IPS-18a (cell line): ENCODE measurements around the gene TXNRD2.
A peak's percentile ranks its signal among the peaks of the same experiment; 100 is the strongest.
"Not testable (repeated sequence)": the region's sequence is repeated elsewhere in the genome, so short reads cannot be mapped to it uniquely, and the experiment has no call there.

Experiments
- H3K27ac ChIP-seq: one replicate; pipeline ENCODE4 v1.5.1; 2013; ENCODE audit warnings: low read length
- H3K27me3 ChIP-seq: one replicate; pipeline ENCODE4 v1.6.1; 2013; ENCODE audit warnings: mild to moderate bottlenecking, low read length; ENCODE audit not compliant: control insufficient read depth, insufficient read depth
- H3K36me3 ChIP-seq: one replicate; pipeline ENCODE4 v1.6.1; 2013; ENCODE audit warnings: low read depth, low read length; ENCODE audit not compliant: control insufficient read depth
- H3K4me1 ChIP-seq: one replicate; pipeline ENCODE4 v1.6.1; 2013; ENCODE audit warnings: low read depth, low read length; ENCODE audit not compliant: control insufficient read depth
- H3K4me3 ChIP-seq: one replicate; pipeline ENCODE4 v1.5.1; 2013; ENCODE audit warnings: low read length
- H3K9ac ChIP-seq: one replicate; pipeline ENCODE4 v1.6.1; 2013; ENCODE audit warnings: mild to moderate bottlenecking, low read length, moderate library complexity
- H3K9me3 ChIP-seq: one replicate; pipeline ENCODE4 v1.6.1; 2013; ENCODE audit warnings: low read depth, low read length; ENCODE audit not compliant: control insufficient read depth

The TXNRD2 gene

DNA sequence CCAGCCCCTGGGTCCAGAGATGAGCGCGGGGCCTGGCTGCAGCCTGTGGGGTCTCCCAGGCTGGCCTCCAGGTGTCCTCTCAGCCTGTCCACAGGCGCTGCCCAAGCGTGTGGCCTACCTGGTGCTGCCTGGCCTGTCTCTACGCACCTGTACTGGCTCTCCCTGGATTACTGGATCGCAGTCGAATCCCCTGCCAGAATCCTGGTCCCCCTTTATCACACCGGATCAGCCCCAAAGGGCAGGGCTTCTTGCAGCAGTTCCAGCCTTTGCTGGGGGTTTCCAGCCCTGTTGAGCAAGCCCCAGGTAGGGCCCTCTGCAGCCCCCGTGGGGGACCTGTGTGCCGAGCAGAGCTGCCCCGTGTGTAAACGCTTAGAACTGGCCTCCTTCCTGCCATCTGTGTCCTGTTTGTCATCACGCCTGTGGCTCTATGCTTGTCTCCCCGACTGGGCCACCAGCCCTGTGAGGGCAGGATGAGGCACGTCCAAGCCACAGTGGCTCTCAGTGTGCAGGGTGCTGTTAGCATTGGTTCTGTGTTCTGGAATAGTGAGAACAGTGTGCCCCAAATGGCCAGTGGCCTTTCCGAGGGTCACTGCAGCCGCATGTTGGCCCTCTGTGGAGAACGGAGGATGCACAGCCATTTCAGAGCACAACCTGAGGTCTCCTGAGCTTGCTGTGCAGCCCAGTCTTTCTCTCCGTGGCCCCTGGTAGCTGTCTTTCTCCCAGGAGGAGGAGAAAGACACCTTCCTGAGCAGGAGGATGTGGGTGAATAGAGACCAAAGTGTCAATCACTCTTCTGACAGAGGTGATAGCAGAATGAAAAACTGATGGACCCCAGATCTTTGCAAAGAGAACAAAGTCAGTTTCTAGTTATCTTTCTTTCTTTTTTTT lies 13.9 kb upstream of the TXNRD2 start:
- peaks cover 7% of the 10 kb centered on the region for H3K4me1 ChIP-seq
- H3K27ac ChIP-seq, result no peak overlapping the region
- H3K9me3 ChIP-seq, result no peaks in the 10 kb centered on the region
- H3K4me3 ChIP-seq, result no peak overlapping the region
- H3K36me3 ChIP-seq, result no peaks in the 10 kb centered on the region
- no peak overlapping the region for H3K9ac ChIP-seq
- no peaks in the 10 kb centered on the region for H3K27me3 ChIP-seq

DNA sequence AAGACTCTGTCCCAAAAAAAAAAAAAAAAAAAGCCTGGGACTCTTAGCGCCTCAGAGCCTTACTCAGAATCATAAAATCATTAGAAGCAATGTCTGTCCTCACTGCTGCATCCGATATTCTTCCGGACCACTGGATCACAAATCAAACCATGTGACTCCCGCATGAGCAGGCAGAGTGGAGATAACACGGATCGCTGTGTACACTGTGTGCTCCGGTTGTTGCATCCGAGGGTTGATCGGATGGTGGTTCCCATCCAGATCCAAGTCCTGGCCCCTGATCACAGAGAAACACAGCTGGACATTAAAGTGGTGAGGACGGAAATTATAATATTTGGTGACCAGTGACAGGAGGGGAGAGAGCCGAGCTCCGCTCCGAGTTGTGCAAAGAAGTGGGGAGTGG lies 9.7 kb upstream of the TXNRD2 start:
- Histone ChIP-seq H3K36me3 (no peaks in the 10 kb centered on the region), H3K4me3 (no peak overlapping the region), H3K9ac (no peak overlapping the region), H3K9me3 (no peaks in the 10 kb centered on the region), H3K4me1 (no peaks in the 10 kb centered on the region), H3K27ac (no peak overlapping the region), H3K27me3 (no peaks in the 10 kb centered on the region)

DNA sequence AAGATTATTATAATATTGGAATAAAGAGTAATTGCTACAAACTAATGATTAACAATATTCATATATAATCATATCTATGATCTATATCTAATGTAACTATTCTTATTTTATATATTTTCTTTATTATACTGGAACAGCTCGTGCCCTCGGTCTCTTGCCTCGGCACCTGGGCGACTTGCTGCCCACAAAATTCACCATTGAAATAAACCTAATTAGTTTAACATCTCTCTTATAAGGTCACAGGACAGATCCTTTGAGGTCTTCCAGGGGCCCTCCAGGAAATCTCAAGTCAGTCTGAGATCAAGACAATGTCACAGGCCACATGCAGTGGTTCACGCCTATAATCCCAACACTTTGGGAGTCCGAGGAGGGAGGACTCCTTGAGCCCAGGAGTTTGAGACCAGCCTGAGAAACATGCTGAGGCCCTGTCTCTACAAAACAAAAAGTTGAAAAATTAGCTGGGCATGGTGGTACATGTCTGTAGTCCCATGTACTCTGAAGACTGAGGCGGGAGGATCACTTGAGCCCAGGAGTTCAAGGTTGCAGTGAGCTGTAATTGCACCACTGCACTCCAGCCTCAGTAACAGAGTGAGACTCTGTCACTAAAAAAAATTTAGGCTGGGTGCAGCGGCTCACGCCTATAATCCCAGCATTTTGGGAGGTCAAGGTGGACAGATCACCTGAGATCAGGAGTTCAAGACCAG lies 6.6 kb upstream of the TXNRD2 start:
- Histone ChIP-seq H3K27me3 (no peaks in the 10 kb centered on the region), H3K9me3 (no peaks in the 10 kb centered on the region), H3K4me3 (no peak overlapping the region), H3K9ac (no peak overlapping the region), H3K4me1 (peaks cover 6% of the 10 kb centered on the region), H3K36me3 (no peaks in the 10 kb centered on the region), H3K27ac (no peak overlapping the region)

DNA sequence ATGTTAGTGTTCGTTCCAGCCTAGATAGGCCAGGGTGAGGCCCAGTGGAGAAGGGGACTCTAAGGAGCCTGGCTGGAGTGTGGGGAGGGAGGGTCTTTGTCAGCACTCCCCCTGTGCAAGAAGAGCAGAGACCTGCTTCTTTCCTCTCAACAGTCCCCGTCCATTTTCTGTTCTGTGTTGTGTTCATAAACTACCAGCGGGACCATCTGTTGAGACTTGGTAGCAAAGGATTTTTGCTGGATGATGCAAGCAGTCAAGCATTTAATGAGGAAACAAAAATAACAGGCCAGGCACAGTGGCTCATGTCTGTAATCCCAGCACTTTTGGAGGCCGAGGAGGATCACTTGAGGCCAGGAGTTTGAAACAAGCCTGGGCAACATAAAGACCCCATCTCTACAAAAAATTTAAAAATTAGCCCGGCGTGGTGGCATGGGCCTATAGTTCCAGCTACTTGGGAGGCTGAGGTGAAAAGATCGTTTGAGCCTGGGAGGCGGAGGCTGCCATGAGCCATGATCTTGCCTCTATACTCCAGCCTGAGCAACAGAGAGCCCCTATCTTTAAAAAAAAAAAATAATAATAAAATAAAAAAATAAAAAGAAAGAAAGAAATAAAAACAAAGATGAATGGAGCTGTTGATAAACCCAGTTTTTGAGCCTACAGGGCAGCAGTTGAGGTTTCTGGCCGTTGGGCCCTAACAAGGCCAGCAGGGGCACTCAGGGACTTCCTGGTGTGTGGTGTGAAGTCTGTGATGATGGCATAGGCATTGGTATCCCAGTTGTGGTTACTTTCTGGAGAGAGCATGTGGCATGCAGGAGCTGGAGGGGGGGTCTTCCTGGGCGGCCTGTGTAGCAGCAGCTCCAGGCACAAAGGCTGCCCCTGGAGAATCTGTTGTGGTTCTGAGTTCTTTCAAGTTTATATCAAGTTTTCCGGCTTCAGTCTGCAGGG lies 1.7 kb upstream of the TXNRD2 start:
- H3K36me3 ChIP-seq, result no peaks in the 10 kb centered on the region
- no peaks in the 10 kb centered on the region for H3K27me3 ChIP-seq
- H3K9ac ChIP-seq, result peak overlapping the region; percentile 73
- H3K4me1 ChIP-seq, result peaks cover 20% of the 10 kb centered on the region
- no peaks in the 10 kb centered on the region for H3K9me3 ChIP-seq
- peak overlapping the region; percentile 82 for H3K4me3 ChIP-seq
- H3K27ac ChIP-seq, result no peak overlapping the region

DNA sequence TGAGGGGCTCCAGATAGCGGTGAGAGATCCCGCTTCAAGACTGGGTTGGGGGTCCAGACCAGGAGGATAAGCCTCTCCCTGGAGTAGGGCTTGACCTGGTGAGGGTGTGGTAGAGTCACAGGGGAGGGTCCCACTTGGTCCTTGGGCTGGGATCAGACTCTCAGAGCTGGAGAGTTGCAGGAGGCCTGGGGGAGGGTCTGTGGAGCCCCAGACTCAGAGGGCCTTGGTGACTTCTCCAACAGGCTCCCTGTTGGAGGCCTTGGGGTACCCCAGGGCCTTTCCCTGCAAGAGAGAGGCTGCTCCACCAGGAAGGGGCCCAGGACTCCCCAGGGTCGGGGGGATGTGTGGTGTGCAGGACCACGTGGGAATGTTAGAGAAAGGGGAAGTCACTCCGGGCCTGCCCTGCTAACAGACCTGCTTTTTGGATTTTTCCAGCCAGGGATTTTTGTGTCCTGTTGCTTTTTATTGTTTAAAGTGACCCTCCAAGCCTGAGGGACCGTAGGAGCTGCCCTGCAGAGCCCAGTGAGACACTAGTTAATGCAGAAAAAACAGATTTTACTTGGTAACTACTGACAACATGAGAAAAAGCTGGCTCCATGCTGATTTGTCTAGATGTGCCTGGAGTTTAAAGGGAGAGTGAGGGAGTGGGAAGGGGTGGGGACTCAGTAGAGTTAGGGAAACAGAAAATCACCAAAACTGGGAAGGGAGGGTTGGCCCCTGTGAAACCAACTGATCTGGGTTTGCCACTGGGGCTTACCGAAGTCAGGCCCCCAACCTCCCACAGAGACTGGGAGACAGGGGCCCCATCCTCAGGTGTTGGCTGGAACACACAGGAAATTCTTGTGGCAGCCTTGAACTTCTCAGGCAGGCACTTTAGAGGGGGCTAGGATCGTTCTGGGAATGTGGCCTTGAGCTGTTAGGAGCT lies 801 bp upstream of the TXNRD2 start:
- Histone ChIP-seq H3K27ac (peak overlapping the region; percentile 56), H3K4me1 (peaks cover 20% of the 10 kb centered on the region), H3K9me3 (no peaks in the 10 kb centered on the region), H3K9ac (peak overlapping the region; percentile 73), H3K4me3 (peak overlapping the region; percentile 82), H3K36me3 (no peaks in the 10 kb centered on the region), H3K27me3 (no peaks in the 10 kb centered on the region)

DNA sequence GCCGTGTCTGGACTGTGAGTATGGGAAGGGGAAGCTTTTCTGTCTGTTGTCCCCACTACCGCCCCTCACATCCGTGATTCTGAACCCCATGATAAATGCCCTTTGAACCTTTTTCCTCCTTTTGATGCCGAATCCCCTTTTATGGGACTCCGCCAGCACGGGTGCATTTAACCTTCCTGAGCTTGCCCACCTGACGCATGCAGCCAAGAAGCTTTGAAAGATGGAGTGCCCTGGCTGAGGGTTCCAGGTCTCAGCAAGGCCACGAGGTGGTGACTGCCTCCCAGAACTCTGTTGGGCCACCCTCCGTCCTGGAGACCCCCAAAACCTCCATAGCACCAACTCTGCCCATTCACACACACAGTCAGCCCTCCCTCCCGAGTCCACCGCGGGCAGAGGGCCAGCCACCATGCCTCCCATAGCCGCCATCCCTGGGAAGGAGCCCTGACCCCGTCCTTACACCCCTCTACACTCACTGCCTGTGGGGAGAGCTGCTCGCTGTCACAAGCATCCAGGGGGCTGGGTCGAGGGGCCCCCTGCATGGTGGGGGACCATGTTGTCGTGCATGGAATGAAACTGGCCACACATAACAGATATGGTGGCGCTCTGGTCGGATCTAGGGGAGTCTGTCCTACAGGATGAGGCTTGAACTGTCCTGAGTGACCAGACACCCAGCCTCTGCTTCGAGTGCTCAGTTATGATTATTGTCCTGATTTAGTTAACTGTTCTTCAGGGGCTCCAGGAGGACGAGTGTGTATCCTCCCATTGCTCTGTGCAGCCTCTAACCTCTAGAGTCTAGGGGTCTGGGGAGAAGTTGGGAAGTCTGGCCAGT lies 868 bp downstream of the TXNRD2 start:
- Histone ChIP-seq H3K9me3 (no peaks in the 10 kb centered on the region), H3K27ac (no peak overlapping the region), H3K4me1 (peaks cover 20% of the 10 kb centered on the region), H3K4me3 (peak overlapping the region; percentile 82), H3K27me3 (no peaks in the 10 kb centered on the region), H3K9ac (peak overlapping the region; percentile 73), H3K36me3 (no peaks in the 10 kb centered on the region)

DNA sequence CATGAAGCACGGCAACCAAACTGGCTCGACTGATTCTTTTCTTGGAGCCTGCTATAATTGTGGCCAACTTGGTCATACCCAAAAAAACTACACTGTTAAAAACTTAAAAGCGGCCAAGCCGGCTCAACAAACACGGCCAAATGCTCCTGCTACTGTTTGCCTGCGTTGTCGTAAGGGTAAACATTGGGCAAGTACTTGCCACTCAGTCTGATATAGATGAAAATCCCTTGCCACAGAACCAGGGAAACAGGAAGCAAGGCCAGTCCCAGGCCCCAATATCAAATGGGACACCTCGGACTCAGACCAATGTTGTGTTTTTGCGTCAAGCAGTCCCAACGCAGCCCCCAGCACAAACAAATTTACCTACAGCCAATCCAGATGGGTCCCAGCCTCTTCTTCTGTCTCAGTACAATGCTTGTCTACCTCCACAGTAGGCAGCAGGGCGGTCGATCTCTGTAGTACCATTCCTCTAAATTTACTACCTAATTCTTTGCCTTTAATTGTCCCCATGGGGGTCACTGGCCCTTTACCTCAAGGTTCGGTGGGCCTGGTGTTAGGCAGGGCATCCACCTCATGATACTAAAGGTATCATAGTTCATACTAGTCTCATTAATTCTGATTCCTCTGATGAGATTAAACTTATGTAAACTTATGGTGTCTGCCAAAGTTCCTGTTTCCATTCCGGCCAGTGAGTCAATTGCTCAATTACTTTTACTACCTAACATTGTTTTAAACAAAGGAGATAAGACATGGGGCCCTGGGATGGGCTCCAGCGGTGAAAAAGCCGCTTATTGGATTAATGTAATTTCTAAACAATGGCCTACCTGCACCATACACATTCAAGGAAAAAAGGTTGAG lies 3.8 kb downstream of the TXNRD2 start:
- Histone ChIP-seq H3K9me3 (no peaks in the 10 kb centered on the region), H3K27me3 (no peaks in the 10 kb centered on the region), H3K4me1 (peaks cover 11% of the 10 kb centered on the region), H3K9ac (no peak overlapping the region), H3K36me3 (no peaks in the 10 kb centered on the region), H3K4me3 (no peak overlapping the region), H3K27ac (no peak overlapping the region)

DNA sequence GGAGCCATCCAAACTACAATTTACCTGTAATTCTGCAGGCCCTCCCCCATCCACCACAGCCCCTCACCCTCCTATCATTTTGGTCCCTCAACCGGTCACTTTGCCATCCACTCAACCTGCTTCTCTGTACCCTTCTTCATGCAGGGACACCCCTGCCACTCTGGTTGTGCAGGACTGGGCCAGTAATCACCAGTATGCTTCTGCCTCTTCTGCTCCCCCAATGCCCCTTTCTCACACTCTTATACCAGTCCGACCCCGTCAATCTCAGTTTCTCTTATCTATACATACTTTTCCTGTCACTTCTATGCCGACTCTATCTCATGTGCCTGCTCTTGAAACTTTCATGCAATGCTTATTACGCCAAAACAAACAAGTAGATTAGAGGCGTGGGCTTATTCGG lies 5.1 kb downstream of the TXNRD2 start:
- no peaks in the 10 kb centered on the region for H3K36me3 ChIP-seq
- no peak overlapping the region for H3K4me3 ChIP-seq
- H3K9ac ChIP-seq, result no peak overlapping the region
- no peaks in the 10 kb centered on the region for H3K9me3 ChIP-seq
- H3K27ac ChIP-seq, result no peak overlapping the region
- no peaks in the 10 kb centered on the region for H3K27me3 ChIP-seq
- no peaks in the 10 kb centered on the region for H3K4me1 ChIP-seq

DNA sequence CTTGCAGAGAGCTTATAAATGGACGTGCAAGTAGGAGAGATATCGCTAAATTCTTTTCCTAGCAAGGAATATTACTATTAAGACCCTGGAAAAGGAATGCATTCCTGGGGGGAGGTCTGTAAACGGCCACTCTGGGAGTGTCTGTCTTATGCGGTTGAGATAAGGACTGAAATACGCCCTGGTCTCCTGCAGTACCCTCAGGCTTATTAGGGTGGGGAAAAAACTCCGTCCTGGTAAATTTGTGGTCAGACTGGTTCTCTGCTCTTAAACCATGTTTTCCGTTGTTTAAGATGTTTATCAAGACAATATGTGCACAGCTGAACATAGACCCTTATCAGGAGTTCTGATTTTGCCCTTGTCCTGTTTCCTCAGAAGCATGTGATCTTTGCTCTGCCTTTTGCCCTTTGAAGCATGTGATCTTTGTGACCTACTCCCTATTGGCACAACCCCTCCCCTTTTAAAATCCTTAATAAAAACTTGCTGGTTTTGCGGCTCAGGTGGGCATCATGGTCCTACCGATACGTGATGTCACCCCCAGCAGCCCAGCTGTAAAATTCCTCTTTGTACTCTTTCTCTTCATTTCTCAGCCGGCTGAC lies 6.4 kb downstream of the TXNRD2 start:
- H3K9me3 ChIP-seq, H3K27me3 ChIP-seq, H3K36me3 ChIP-seq, H3K4me3 ChIP-seq, H3K27ac ChIP-seq, H3K9ac ChIP-seq, H3K4me1 ChIP-seq: not testable (repeated sequence)
